Measurements from ENCODE around the gene C4orf51.
"Not testable (repeated sequence)": the region's sequence is repeated elsewhere in the genome, so short reads cannot be mapped to it uniquely, and the experiment has no call there.

The C4orf51 gene

DNA sequence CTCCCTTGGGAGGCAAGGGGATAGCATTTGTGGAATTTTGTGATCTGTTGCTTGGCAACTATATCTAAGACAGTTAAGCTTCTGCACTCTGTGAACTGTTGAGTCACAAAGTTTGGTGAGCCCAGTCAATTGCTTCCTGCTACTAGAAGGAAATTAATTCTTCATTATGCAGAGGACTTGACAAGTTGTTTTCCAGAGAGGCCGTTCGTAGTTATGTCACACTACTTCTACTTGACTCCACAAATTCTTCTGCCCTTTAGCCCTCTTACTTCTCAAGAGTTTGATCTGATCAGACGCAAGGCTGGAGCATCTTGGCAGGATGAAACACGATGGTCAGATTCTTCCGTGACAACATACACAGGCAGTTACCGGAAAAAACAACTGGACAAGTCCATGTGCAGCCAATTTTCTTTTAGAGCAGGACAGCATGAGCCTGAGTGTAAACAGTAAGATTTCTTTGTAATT, at the start of gene C4orf51:
Gene C4orf51 (plus strand): TSS at position 156 of the 465 bp plus-strand sequence. CDS start 58 bp downstream, at position 214.
- peak; percentile 71 for DNase-seq

DNA sequence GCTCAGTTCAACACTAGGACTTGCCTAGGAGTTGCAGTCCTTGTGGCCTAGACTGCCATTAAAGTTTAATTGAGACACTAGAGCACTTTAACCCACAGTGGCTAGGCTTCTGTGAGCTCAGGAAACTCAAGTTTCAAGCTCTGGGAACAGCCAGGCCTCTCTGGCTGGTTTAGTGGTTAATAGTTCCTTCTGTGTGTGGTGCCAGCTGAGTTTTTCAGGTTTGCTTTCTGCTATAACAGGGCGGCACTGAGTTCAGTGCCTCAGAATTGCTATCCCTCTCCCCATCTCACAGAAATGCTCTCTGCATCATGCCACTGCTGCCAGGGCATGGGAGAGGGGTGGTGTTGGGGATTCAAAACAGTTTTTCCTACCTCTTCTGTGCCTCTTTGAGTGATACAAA, 44.8 kb upstream of the C4orf51 start:
- no peak for DNase-seq

DNA sequence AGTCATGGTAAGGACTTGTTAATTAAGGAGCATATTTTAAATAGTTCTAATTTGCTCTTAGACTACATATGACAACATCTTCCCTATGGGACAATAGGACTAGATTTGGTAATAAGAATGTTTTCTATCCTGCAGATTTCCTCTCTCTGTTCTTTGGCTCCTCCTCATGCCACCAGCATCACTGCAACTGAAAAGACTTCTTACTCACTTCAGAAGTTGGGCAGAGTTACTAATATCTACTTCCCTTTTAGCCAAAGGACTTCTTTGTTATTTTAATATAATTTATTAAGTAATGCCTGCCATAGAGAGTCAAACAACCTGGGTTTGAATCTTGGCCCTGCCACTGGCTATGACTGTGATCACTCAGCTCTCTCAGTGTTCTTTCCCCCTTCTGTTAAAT, 44.3 kb upstream of the C4orf51 start:
- no peak for DNase-seq

DNA sequence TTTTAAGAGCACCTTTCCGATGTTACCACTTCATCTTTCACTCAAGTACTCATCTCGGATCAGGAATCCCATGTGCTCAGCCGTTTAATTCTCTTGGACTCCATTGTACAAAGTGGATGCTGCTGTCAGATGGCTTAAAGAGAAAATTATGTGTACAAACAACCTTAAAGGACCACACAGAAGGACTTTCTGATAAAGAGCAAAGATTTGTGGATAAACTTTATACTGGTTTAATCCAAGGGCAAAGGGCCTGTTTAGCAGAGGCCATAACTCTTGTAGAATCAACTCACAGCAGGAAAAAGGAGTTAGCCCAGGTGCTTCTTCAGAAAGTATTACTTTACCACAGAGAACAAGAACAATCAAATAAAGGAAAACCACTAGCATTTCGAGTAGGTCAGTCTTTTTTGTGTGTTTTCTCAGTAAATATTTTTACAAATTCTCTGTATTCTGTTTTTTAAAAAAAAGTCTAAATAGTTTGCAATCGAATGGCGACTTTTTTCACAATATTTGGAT, 40.7 kb upstream of the C4orf51 start:
- no peak for DNase-seq

DNA sequence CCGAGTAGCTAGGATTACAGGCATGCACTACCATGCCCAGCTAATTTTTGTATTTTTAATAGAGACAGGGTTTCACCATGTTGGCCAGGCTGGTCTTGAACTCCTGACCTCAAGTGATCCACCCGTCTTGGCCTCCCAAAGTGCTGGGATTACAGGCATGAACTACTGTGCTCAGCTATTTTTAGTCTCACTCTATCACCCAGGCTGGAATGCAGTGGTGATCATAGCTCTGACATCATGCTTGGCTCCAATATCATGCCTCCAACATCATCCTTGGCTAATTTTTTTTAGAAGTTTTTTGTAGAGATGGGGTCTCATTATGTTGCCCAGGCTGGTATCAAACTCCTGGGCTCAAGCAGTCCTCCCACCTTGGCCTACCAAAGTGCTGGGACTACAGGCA, 39.7 kb upstream of the C4orf51 start:
- not testable (repeated sequence) for DNase-seq

DNA sequence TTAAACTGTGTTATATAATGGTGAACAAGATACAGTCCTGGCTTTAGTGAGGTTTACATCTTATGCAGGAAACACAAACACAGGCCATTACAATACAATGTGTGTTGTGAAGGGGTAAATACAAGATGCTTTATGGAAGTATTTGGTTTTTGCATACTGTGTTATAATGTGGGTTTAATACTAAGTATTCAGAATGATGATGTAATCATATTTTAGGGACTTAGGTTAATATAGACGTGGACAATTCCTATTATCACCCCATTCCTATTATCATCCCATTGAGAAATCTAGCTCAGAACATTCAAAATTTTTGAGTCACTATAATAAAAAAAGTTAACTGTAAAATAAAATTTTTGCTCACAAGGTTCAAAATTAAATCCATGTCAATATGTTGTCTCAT, 36.7 kb upstream of the C4orf51 start:
- no peak for DNase-seq

DNA sequence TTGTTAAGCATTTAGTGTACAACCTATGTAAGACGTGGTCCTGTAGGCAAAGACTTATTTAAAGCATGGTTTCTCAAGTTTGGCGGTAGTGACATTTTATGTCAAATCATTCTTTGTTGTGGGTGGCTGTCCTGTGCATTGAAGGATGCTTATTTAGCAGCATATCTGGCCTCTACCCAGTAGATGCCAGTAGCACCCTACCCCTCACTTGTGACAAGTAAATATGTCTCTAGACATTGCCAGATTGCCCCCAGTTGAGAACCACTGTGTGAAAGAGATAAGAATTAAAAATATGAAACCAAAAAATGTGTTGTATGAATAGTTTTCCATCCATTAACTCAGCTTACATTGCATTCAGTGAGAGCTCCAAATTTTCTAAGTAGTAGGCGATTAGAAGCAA, 35.2 kb upstream of the C4orf51 start:
- DNase-seq: peak; percentile 67

DNA sequence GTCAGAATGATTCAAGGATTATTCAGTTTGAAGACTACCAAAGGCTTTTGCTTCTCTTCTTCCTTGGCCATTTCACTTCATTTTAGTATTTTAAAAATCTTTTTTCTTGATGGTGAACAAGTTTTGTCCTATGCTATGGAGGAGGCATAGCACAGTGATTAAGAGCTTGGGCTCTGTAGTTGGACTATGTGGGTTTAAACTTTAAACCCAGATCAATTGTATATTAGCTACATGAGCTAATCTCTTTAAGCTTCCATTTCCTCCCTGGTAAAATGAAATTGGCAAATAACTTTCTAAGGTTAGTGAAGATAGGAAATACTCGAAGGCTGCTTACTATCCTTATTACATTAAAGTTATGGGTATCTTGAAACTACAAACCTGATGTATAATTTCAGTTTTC, 23.8 kb upstream of the C4orf51 start:
- no peak for DNase-seq

DNA sequence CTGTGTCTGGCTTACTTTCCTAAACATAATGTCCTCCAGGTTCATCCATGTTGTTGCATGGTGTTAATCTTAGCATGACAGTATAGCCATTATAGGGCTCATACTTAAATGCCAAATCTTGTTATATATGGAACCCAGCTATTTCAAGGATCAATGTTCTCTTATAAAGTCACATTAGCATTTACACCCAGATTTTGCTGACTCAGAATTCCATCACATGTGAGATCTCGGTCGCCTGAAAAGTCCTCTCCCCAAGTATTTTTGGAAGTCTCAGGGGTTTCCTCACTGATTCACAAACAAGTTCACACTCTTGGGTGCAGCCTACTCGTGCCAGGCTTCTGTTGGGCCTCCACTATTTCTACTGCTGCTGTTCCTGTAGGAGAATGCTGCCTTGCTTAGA, 19.9 kb upstream of the C4orf51 start:
- DNase-seq: no peak

DNA sequence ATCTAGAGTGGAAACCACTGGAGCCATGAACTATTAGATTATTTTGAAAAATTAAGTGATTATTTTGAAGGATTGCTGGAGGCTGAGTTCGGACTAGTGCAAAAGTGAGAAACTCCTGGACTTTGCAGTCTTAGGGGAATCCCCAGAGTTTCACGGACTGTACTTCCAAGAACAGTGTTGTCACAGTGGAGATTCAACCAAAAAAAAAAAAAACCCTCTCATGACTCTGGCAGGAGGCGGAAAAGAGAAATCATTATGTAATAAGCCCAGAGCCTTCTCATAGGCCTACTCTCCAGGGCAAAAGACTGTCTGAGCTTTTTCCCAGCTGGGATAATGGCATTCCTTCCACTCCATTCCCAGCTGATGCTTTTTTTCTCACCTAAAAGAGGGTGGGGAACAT, 16.8 kb upstream of the C4orf51 start:
- DNase-seq: no peak

DNA sequence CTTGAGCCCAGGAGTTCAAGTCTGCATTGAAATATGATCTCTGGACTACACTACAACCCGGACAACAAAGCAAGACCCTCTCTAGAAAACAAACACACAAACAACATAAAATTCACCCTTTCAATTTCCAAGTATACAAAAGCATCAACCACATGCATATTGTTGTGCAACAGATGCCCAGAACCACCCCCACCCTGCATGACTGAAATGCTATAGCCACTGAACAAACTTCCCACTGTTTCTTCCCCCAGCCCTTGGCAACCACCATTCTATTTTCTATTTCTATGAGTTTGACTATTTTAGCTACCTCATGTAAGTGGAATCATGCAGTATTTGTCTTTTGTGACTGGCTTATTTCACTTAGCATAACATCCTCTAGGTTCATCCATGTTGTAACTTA, 14.2 kb upstream of the C4orf51 start:
- DNase-seq: no peak

DNA sequence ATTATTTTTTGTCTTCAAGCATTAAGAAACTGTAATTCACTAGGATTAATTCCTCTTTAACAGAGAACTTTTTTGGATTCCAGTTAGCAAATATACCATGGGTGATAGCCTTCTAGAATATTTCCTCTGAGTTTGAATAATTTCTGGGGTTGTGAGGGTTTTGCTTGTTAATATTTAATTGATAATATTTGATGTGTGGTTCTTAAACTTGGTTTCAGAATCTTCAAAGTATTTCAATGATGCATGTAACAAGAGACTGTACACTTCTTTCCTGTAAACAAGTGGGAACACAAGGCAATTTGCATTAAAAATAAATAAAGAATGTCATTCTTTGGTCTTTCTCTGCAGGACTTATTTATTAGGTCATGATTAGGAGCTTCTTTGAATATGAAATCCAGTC, 9.5 kb upstream of the C4orf51 start:
- DNase-seq: no peak

DNA sequence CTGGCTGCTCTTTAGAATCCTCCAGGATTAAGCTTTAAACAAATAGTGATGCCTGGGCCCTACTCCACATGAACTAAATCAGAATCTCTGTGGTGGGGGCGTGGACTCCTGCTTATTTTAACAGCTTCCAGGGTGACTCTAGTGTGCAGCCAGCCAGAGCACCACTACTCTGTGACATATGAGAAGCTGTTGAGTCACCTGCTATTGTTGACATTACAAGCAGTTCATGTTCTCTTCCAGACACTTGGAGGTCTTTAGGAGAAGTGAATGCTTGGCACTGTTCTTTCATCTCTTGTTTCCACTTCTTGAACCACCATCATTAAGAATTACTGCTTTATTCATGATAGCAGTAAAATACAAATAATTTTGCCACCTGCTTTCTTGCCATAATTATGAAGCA, 426 bp upstream of the C4orf51 start:
- peak; percentile 82 for DNase-seq

DNA sequence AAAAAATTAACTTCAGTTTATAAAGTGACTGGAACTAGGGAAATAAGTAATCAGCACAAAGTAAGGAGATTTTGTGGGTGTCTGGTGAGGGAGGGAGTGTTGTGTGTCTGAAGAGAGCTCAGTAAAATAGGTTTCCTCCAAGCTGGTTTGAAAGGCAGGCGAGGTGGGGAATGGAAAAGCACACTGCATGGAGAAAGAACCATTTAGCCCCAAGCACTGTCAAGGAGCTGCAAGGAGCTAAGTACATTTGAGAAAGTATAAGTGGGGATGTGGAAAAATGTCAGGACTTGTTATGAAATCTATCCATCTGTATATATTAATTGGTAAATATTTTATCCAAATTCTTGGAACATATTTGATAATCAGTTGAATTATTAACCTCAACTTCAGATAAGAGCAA, 956 bp downstream of the C4orf51 start:
- no peak for DNase-seq

DNA sequence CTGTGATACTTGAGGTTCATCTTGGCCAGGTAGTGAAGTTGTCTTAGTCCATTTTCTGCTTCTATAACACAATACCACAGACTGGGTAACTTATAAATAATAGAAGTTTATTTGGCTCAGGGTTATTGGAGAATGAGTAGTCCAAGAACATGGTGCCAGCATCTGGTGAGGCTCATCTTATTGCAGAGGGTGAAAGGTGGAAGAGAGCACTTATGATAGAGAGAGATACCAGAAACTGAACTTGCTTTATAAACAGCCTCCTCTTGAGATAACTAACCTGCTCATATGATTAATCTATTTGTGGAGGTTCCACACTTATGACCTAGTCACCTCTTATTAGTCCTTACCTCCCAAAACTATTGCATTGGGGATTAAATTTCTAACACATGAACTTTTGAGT, 1.6 kb downstream of the C4orf51 start:
- DNase-seq: no peak

DNA sequence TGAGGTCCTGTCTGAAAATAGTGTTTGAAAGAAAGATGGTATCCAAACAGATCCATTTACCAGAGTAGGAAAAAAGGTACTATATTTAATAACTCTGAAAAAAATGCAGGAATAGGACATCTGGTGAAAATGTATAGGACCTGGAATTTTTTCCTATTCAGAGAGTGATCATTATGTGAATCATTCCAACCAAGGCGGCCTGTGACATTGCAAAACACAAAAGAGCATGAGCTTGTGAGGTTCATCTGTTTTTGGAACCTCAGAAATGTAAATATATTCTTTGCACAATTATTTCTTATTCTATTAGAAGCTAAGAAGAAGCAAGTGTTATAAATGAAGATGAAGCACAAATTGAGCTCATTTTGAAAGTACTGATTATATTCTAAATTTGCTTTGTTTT, 2.0 kb downstream of the C4orf51 start:
- DNase-seq: no peak

DNA sequence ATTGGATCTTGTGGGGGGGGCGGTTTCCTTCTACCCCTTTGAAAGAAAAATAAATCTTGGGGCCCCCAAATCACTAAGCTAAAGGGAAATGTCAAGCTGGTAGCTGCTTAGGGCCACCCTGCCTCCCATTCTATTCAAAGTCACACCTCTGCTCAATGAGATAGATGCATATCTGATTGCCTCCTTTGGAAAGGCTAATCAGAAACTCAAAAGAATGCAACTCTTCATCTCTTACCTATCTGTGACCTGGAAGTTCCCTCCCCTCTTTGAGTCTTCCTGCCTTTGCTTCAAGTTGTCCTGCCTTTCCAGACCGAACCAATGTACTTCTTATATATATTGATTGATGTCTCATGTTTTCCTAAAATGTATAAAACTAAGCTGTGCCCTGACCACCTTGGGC, 7.0 kb downstream of the C4orf51 start:
- DNase-seq: no peak

DNA sequence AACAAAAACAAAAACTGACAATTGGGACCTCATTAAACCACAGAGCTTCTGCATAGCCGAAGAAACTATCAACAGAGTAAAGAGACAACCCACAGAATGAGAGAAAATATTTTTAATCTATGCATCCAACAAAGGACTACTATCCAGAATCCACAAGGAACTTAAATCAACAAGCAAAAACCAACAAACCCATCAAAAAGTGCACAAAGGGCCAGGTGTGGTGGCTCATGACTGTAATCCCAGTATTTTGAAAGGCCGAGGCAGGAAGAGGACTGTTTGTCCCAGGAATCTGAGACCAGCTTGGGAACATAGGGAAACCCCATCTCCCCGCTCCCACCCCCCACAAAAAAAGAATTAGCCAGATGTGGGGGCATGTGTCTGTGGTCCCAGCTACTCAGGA, 10.7 kb downstream of the C4orf51 start:
- no peak for DNase-seq

DNA sequence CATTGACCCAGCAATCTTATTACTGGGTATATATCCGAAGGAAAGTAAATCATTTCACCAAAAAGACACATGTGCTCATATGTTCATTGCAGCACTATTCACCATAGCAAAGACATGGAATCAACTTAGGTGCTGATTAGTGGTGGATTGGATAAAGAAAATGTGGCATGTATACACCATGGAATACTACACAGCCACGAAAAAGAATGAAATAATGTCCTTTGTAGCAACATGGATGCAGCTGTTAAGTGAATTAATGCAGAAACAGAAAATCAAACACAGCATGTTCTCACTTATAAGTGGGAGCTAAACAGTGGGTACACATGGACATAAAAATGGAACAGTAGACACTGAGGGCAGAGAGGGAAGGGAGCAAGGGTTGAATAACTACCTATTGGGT, 11.5 kb downstream of the C4orf51 start:
- not testable (repeated sequence) for DNase-seq

DNA sequence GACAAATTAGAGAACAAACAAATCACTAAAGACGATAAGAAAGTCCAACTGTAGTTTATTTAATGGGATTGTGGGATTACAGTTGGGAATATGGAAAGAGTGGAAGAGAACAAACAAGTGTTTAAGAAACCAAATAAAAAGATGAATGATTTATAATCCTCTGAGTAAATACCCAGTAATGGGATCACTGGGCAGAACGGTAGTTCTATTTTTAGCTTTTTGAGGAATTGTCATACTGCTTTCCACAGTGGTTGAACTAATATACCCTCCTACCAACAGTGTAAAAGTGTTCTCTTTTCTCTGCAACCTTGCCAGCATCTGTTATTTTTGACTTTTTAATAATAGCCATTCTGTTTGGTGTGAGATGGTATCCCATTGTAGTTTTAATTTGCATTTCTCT, 15.0 kb downstream of the C4orf51 start:
- no peak for DNase-seq

DNA sequence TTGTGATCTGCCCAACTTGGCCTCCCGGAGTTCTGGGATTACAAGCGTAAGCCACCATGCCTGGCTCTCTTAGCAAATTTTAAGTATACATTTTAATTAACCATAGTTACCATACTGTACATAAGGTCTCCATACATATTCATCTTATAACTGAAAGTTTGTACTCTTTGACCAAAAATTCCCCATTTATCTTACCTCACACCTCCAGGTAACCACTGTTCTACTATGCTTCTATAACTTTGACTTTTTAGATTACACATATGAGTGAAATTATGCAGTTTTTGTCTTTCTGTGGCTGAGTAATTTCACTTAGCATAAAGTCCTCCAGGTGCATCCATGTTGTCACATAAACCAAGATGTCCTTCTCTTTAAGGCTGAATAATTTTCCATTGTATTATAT, 17.4 kb downstream of the C4orf51 start:
- DNase-seq: no peak

DNA sequence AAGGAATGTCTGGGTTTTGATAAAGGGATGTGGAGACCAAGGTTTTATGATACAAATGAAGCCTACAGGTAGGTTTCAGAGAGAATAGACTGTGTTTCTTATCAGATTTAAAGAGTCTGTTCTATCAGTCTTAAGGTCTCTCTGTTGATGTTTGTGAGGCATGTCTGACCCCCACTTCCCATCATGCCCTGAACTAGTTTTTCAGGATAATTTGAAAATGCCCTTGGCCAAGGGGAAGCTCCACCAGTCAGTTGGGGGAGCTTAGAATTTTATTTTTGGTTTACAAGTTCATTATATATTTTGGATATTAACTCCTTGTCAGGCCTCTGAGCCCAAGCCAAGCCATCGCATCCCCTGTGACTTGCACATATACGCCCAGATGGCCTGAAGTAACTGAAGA, 18.6 kb downstream of the C4orf51 start:
- DNase-seq: no peak

DNA sequence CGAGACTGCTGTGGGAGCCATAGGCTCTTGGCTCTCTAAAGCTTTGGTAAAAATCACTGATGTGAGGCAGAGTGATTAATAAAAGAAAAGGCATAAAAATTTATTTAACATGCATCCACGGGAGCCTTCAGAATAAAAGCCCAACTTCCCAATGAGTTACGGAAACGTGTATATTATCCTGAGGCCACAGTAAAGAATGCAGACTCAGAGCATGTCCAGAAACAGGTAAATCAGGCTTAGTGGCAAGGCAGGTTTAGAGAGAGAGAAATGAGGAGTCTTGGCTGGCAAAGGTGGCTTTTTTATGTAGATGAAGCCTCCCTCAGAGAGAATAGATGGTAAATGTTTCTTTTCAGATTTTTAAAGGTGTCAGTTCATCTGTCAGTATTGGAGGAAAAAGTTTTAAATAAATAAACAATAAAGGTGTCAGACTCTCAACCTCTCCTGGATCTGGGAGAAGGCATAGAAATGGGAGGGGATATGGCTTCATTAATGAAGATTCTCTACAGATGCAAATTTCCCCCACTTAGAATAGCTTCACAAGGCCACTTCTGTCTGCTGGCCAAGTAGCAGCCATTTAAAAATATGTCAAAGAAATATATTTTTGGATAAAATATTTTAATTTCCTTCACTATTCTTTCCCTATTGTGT, 24.0 kb downstream of the C4orf51 start:
- no peak for DNase-seq

DNA sequence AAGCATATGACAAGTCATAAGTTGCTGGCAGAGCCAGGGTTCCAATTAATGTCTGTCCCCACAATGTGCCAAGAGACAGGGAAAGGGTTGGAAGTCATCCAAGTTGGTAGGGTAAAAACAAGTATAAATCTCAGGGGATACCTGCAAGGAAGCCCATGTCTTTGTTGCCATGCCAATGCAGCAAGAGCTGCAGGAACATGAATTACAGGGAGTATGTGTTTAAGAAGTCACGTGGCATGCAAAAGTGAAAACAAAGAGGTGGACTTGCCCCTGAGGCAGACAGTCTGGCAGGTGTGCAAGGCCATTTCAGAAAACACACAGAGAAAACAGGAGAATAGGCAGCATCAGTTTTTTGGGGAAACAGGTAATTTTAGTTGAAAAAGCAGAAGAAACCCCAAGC, 29.4 kb downstream of the C4orf51 start:
- peak; percentile 92 for DNase-seq

DNA sequence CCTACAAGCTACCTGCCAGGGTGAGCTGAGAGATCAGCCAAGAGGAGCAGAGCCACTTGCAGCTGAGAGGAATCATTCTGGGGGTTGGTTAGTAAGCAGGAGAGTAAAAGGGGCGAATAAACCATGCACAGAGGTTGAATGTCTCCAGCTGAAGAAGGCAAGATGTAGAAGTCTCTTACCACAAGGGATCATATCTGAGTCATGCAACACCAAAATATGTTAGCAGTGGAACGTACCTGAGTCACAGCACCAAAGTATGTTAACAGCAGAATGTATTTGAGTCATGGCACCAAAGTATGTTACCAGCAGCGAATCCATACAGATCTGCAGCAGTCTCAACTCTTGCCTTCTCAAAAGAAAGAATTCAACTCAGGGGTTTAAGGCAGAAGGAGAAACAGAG, 29.9 kb downstream of the C4orf51 start:
- DNase-seq: peak; percentile 47
